Kasumi-1 (cell line): ENCODE measurements around the gene WDR33.
"Not testable (repeated sequence)": the region's sequence is repeated elsewhere in the genome, so short reads cannot be mapped to it uniquely, and the experiment has no call there.

ENCODE experiments used
- DNase-seq, 2 experiments: peaks; one replicate each; lab custom pipeline; 2025; lab: John Stamatoyannopoulos, UW

WDR33 gene

GRCh38 chr2:127763776-127764175 is 47.2 kb downstream of the WDR33 start:
- no peak for DNase-seq

DNA sequence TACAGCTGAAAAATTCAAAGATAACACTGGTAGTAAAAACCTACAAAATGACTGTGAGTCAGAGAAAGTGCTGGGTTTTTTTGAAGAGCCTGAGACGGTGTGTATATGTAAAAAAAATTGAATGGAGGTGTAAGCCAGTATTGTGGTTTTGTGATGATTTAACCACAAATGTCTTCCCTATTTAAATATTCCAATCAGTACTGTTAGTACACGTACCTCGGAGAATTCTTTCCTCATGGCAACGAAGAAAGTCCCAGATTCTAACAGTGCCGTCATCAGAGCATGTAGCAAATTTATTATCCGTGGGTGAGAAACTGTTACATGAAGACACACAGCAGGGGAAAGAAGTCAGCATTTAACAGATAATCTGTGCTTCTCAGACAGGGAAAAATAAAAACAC is 48.1 kb downstream of the WDR33 start:
- DNase-seq = no peak

DNA sequence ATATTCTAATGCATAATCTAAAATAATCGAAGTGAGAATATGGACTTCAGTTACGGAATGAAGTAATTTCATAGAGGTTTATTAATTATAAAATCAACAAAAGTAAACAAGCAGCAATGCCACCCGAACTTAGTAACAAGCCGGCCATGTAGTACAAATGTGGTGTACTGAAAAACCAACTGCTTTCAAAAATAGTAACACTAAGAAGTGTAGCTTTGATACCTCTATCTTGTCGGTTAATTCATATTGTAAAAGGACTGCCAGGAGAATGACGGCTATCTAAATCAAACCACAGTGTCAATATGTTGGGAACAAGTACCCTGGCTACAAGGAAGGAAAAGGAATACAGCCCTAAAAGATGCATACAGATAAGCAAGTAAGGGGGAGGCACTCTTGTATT is 48.5 kb downstream of the WDR33 start:
- DNase-seq = no peak

- DNase-seq = no peak
Observed at GRCh38 chr2:127759931-127760330, 51.0 kb downstream of the WDR33 start.

GRCh38 chr2:127754186-127754585 is 56.8 kb downstream of the WDR33 start:
- DNase-seq = no peak

- no peak for DNase-seq
Observed at GRCh38 chr2:127753374-127753773, 57.6 kb downstream of the WDR33 start.

DNA sequence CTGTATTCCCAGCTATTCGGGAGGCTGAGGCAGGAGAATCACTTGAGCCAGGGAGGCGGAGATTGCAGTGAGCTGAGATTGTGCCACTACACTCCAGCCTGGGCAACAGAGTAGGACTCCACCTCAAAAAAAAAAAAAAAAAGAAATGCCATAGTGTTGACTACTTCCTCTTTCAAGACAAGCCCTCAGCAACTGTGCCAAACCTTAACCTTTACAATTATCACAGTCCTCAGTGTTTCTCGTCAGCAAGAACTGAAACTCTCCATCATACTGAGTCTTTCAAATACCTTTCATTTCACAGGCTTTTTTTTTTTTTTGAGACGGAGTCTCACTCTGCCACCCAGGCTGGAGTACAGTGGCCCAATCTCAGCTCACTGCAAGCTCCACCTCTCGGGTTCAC is 61.4 kb downstream of the WDR33 start:
- not testable (repeated sequence) for DNase-seq

GRCh38 chr2:127747621-127748020 is 63.4 kb downstream of the WDR33 start:
- DNase-seq = no peak

DNA sequence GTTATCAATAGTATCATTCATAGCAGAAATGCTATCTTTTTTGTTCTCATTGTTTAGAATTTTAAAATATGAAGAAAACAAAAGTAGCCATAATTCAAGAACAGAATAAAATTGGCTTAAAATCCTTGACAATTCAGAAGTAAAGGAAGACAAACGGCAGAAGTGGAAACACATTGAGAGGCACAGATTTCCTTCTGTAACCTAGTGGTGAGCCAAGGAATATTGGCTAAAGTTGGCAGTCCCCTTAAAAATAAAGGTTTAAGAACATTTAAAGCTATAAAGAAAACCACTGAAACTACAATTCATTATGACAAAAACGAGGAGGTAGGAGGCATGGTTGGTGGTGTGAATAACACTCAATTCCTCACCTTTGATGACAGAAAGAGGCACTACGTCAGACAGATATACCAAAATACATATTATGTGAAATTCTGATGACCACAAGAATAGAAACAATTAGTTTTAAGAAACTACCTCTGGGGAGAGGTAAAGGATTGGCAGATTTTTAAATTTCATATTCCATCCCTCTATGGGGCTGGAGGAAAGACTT is 67.4 kb downstream of the WDR33 start:
- peak in 1 of 2 experiments; percentile 6 for DNase-seq

DNA sequence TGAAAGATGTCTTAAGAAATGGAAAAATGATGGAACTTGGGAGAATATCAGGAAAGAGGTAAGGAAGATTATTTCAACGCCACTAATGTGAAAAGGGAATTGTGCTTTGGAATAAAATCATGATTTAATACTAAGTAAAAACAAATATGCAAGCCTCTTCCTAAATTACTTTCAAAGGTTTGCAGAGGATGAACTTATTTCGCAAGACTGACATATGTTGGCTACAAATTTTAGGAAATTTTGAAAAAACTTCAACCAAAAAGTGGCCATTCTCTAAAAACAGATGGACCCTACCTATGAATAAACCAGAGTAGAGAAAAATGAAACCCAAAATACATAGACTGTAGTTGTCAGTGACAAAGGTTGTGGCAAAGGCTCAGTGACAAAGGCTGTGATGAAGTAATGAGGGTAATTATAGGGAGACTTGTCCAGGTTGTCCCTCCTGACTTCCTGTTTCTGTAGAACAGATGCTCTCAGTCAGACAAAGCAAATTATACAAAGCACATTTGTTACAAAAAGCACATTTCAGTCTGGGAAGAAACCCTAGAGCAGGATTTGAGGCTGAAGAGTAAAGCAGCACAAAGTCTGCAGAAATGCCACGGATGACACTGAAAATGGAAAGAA is 70.2 kb downstream of the WDR33 start:
- no peak for DNase-seq

- DNase-seq = no peak
Observed at GRCh38 chr2:127739800-127740199, 71.2 kb downstream of the WDR33 start.

GRCh38 chr2:127737892-127738291 is 73.1 kb downstream of the WDR33 start:
- DNase-seq = no peak

DNA sequence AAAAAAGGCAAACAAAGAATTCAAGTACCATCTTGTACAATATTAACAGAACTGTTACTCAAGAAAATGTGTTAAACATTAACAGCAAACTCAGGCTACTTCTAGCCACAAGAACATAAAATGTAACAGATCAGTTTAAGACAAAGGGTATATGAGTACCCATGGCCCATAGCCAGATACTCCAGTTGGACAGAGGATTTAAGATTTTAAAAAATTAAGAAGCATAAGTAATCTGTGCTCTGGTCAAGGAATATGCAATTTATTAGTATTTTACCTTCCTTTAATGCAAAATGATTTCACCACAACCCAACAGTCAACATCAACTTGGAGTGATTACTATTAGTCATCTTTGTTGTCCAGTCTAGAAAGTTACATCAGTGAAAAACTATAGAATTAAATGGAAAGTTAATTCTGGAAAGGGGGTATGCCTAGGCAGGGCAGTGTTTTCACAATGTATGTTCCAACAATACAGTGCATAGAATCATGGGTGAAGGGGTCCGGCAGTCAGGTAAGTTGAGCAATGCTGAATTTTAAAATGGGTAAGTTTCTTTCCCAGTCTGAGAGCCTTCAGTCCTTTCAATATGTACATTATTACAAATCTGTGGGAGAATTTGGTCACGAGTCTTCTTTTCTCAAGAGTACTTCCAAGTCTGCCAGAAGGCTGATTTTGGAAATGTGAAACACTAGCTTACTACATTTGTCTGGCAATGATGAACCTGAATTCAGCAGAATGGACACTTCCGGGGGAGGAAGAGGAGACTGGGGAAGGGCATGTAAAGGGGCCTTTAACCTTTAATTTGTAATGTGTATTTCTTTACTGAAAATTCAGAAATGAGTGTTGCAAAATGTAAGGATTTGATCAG is 75.2 kb downstream of the WDR33 start:
- DNase-seq = no peak

GRCh38 chr2:127735044-127735443 is 75.9 kb downstream of the WDR33 start:
- DNase-seq = no peak

DNA sequence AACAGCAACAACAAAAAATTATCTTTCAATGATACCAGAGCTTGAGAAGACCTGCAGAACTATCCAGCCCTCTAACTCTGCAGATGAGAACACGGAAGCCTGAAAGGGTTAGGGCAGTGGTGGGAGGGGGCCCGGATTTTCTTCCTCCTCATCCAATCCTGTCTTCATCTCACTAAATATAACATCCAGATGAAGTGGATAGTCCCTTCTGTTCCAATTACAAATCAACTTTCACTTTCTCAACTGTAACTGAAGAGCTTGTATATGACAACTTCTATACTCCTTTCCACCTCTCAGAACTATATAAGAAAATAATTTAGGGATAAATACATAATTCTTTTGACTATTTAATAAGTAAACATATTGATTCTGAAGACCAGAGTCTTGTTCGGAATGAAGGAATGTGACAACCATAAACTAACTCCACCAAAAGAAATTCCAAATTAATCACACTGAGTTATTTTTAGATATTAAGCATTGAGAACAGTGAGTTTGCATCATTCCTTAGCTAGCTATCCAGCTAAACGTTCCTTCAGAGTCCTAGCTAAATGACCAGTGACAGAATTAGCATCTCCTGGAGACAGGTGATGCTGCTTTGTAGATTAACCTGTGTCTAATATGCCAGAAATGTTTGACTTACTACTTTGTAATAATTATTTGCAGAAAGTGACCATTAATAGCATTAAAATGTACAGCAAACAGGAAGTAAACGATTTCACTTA is 77.0 kb downstream of the WDR33 start:
- DNase-seq = no peak

- DNase-seq = no peak
Observed at GRCh38 chr2:127733113-127733815, 77.7 kb downstream of the WDR33 start.

DNA sequence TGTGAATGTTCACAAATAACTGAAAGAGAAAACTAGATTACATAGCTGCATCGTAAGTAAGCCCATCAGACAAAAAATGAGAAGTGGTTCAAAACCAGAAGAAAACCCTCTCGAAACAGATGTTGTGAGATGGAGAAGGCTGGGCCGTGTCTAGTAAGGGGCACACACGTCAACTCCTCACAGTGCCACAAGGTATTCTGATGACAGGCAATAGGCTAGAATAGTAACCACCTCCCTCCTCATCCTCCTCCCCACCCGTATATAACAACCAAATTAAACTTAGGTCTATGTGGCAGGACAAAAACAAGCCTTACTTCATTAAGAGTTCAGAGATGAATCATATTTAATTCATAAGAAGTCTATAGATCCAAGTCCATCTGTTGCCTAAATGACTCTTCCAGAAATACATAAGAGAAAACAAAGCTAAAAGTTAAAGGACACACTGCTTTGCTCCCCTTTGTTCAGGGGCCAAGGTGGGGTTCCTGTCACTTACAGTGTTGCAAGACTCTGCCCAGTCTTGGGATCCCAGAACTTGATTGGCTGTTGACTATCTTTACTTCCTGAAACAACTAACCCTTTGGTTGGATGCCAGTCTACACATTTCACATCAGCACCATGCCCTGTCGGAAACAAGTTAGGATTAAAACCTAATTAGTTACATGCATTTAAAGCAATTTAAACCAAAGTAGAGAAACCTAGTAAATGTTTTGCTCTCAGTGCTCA is 84.7 kb downstream of the WDR33 start:
- DNase-seq = peak in 1 of 2 experiments; percentile 4

DNA sequence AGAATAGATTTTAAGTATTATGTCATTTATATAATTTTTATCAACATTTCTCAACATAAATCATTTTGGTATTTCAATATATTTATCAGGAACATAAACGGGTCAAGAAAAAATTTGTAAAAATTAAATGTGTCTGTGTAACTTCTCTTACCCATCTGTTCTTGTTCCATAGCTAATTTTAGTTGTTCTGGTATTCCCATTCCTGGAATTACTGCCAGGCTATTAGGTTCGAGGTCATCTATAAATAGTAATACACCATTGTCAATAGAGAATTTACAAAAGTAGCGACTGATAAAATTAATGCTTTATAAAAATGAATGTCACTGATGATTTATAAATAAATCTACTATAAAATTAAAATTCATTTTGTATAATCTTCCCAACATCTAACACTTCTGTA is 88.2 kb downstream of the WDR33 start:
- DNase-seq = no peak

DNA sequence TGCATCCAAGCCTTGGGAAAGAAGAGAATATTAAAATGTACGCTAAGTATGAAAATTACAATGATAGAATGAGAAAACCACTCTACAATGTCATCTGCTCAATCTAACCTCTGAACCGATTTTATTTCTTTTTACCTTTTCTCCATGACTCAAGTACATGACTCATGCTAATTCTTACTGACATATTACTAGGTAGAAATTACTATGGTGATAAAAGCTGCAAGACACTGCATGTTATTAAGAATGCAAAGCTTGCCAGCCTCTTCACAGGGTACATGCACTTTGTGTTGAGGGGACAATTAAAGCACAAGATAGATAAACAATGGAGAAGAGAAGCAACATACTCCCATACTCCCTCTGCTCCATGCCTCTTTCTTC is 89.0 kb downstream of the WDR33 start:
- no peak for DNase-seq

DNA sequence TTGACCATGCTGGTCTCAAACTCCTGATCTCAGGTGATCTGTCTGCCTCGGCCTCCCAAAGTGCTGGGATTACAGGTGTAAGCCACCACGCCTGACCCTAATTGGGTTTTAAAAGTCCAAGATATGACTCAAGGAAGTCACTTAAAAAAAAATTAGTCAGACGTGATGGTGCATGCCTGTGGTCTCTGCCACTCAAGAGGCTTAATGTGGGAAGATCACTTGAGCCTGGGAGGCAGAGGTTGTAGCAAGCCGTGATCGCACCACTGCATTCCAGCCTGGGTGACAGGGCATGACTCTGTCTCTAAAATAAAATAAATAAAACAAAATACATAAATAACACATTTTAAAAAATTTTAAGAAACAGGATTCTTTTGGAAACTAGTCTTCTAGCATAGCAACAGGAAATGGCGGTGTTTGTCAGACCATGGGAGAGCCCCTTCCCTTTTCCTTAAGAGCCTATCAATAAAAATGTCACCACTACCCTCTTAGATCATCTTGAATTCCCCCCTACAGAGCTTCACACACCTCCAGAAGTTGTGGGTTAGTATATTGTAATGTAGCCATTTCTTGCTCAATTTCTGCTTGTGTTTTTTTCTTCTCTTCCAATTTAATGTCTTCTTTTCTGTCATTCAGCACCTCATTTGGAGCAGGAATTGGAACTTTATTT is 89.5 kb downstream of the WDR33 start:
- no peak for DNase-seq
